GM12878 (cell line): ENCODE measurements around the gene MGAT1.

ENCODE experiments used
- POLR2A ChIP-seq: IDR thresholded peaks from 2 replicates; pipeline ENCODE4 v1.6.1; 2011; ENCODE audit warnings: low read depth, mild to moderate bottlenecking, low read length
- RELA ChIP-seq: fragments of 450-650 bp; IDR thresholded peaks from 2 replicates; pipeline ENCODE4 v1.8.0; 2014; ENCODE audit warnings: borderline replicate concordance; ENCODE audit not compliant: partially characterized antibody

DNA sequence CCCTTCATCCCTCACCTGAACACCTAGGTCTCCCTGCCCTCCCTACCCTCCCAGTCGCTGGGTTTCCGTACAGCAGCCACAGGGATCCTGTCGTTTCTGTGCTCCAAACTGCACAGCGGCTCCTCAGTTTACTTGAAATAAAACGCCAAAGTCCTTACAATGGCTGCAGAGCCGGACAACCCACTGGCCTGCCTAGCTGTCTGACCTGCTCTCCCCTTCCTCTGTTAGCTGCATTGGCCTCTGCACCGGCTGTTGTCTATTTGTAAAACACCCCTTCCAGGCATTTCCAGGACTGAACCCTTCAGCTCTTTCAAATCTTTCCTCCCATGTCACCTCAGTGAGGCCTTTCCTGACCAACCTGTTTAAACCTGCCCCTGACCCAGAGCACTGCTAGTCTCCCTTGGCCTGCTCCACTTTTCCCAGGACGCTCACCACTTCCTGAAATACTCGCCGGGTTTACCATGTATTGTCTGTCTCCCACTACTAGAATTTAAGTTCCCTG lies 9.1 kb upstream of the MGAT1 start:
- TF ChIP-seq POLR2A (no peak), RELA (no peak)
